ENCODE results near the gene LAMB3.
A peak's percentile ranks its signal among the peaks of the same experiment; 100 is the strongest.

LAMB3 gene

DNA sequence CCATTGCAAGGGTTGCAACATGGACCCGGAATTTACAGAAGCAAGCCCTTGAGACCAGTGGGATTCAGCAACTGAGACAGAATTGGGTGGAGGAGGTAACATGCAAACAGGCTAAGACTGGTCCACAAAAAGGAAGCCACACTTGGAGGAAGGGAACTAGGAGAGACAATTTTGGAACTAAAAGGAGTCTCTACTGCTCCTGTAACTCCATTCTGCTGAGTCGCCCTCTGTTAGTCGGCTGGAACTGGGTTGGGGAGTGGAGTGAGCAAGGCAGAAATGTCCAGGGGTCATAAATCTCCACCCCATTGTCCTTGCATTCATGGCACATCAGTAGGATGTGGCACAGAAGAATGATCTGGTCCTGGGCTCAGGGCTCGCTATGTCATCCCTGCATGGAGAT, 5.1 kb downstream of the LAMB3 start:
- no peak for DNase-seq (ENCODE audit: low read depth)
- no peak overlapping the region for H3K4me3 ChIP-seq (ENCODE audit: low read depth, low read length)
- TF ChIP-seq, protein P1, sequence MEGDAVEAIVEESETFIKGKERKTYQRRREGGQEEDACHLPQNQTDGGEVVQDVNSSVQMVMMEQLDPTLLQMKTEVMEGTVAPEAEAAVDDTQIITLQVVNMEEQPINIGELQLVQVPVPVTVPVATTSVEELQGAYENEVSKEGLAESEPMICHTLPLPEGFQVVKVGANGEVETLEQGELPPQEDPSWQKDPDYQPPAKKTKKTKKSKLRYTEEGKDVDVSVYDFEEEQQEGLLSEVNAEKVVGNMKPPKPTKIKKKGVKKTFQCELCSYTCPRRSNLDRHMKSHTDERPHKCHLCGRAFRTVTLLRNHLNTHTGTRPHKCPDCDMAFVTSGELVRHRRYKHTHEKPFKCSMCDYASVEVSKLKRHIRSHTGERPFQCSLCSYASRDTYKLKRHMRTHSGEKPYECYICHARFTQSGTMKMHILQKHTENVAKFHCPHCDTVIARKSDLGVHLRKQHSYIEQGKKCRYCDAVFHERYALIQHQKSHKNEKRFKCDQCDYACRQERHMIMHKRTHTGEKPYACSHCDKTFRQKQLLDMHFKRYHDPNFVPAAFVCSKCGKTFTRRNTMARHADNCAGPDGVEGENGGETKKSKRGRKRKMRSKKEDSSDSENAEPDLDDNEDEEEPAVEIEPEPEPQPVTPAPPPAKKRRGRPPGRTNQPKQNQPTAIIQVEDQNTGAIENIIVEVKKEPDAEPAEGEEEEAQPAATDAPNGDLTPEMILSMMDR (IDR thresholded peaks at IDR 0.05; ENCODE audit: control insufficient read depth, extremely low read depth, insufficient read depth): no peak

DNA sequence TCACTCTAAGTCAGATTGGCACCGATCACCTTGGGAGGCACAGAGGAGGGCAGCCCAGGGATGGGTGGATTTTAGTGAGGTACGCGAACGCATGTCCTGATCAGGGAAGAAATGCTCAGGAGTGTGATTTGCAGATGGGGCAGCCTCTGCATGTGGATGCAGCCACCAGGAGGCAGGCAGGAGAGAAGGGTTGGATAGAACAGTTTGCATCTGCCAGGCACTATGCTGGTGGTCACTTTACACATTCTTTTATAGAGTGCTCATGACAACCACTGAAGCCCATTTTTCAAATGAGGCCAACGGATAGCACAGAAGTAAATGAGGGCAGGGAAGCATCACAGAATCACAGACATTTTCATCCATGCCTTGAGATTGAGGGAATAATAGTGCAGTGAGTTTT, 5.7 kb downstream of the LAMB3 start:
- H3K4me3 ChIP-seq (ENCODE audit: low read depth, low read length): no peak overlapping the region
- TF ChIP-seq, protein P1 (IDR thresholded peaks at IDR 0.05; ENCODE audit: control insufficient read depth, extremely low read depth, insufficient read depth): no peak
- DNase-seq (ENCODE audit: low read depth): no peak

DNA sequence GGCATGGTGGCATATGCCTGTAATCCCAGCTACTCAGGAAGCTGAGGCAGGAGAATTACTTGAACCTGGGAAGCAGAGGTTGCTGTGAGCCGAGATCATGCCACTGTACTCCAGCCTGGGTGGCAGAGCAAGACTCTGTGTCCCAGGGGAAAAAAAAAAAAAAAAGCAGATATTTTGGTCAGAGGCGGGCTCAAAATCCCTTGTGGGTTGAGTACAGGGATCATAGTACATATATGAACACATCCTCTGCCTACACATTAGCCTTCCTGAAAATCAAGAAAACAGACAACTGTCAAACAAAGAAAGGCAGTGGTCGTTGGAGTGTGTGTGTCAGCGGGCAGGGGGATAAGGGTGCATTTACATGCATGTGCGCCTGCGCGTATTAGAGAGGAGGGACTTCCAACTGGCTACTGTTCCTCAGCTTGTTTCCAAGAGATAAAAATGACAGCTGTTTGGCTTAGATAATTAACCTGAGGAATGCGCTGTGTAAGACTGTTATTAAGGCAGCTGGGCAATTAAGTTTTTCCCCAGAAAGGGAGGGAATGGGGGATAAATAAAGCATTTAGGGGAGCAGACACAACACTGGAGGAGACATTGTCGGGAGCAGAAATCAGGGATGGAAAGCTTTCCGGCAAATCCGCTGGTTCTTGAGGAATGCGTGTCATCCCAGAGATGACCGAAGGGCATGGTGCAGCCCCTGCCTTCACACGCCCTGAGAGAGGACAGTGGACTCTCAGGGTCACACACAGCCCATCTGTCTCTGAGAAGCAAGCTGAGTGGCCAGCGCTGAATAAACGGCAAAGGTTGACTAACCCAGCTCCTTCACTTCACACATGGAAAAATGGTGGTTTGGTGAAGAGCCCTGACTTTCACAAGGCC, 6.4 kb downstream of the LAMB3 start:
- no peak overlapping the region for H3K4me3 ChIP-seq (ENCODE audit: low read depth, low read length)
- DNase-seq (ENCODE audit: low read depth): no peak
- TF ChIP-seq, protein P1 (IDR thresholded peaks at IDR 0.05; ENCODE audit: control insufficient read depth, extremely low read depth, insufficient read depth): no peak

DNA sequence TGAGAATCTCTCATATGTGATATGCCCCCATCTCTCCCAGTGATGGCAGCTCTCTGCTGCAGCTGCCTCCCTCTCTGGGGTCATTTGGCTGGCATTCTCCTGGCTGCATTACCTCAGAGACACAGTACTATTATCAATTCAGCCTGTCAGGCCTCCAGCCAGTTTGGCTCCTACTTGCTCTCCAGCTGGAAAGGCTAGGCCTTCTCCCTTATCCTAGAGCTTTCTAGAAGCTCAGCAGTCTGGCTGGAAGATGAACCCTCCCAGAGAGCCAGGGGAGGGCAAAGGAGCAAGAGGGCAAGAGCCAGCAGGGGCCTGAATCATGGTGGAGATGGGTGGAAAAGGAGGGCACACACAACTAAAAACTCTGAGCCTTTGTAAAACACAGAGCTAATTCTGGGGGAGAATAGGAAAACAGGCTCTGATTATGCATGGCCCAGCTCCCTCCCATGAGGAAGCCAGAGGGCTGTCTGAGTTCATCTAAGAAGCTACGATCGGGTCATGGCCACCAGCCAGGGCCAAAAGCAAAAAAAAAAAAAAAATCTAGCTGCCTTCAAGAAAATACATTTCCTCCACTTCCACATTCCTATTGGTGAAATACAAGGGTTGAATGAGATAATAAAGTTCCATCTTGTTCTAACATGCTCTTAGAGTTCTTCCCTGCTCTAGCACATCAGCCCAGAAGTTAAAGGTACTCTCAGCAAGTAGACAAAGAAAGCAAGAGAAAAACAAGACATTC, 8.8 kb downstream of the LAMB3 start:
- DNase-seq (ENCODE audit: low read depth): no peak
- TF ChIP-seq, protein P1 (IDR thresholded peaks at IDR 0.05; ENCODE audit: control insufficient read depth, extremely low read depth, insufficient read depth): no peak
- H3K4me3 ChIP-seq (ENCODE audit: low read depth, low read length): no peak overlapping the region

DNA sequence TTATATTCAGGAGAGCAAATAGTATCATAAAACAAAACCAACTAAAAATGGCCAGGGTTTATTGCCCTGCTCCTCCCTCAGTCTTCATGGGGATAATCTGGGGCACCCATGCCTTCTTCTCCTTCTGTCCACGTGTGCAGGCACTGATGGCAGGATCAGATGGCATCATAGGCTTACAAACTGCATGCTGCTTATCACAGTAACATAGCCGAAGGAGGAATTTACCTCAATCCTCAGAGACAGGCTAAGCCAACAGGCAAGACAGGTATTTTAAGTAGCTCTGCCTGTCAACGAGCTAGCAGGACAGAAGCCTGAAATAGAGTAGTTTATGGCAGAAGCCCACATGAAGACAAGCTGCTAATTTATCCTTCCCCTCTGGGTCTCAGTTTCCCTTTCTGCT, 9.4 kb downstream of the LAMB3 start:
- TF ChIP-seq, protein P1 (IDR thresholded peaks at IDR 0.05; ENCODE audit: control insufficient read depth, extremely low read depth, insufficient read depth): no peak
- no peak overlapping the region for H3K4me3 ChIP-seq (ENCODE audit: low read depth, low read length)
- DNase-seq (ENCODE audit: low read depth): peak; percentile 46

DNA sequence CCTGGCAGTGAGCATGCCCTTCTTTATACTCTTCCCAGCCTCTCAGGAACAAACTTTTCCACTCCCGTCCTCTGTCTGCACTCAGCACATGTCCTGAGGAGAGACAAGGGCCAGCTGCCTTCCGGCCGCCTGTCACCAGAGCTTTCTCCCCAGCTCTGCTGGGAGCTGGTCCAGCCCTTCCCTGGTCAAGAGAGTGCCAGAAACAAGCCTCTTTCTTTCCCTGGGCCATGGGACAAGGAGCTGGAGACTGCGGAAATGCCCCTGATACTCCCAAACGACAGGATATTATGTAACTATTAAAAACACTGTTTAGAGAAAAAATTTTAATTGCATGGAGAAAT, 10.4 kb downstream of the LAMB3 start:
- DNase-seq (ENCODE audit: low read depth): no peak
- TF ChIP-seq, protein P1 (IDR thresholded peaks at IDR 0.05; ENCODE audit: control insufficient read depth, extremely low read depth, insufficient read depth): no peak

More for the DNA sequence above, 10.4 kb downstream of the LAMB3 start:
- H3K4me3 ChIP-seq (ENCODE audit: low read depth, low read length): no peak overlapping the region

Data from LNCaP clone FGC (cell line).